Ovary (tissue), 9 donors: Measurements from ENCODE around the gene KMT2B. TPM values are rescaled to one million over a fixed set of nuclear protein-coding genes. Genes with fewer than 3 reads are reported as not detected.

Source experiments
- DNase-seq, 5 donors: peaks; one replicate each; pipeline ENCODE4 v3.0.0-alpha.2; 2019 to 2020
- H3K27ac ChIP-seq, 2 donors: fragments of 200-600 bp; one replicate each; pipeline versions ENCODE4 v1.5.1 to v1.8.0; 2019 to 2022
- H3K27me3 ChIP-seq: fragments of 200-600 bp; one replicate; pipeline ENCODE4 v1.8.0; 2022
- H3K36me3 ChIP-seq: fragments of 200-600 bp; sonication (generic); one replicate; pipeline ENCODE4 v1.5.1; 2019
- H3K4me1 ChIP-seq: one replicate; pipeline ENCODE4 v1.8.1; 2013; ENCODE audit warnings: mild to moderate bottlenecking, moderate library complexity; ENCODE audit not compliant: insufficient read depth
- H3K4me3 ChIP-seq: fragments of 200-600 bp; sonication (generic); one replicate; pipeline ENCODE4 v1.5.1; 2017
- H3K9me3 ChIP-seq, 2 donors: fragments of 200-600 bp in 1 of 2; sonication (generic) in 1 of 2; one replicate each; pipeline versions ENCODE4 v1.5.1 to v1.8.1; 2013 to 2019; ENCODE audit warnings: mild to moderate bottlenecking in 1 of 2, moderate library complexity in 1 of 2
- EP300 ChIP-seq: sonication (generic); formaldehyde crosslinking; IDR thresholded peaks from one replicate; pipeline ENCODE4 v1.6.1; 2017; ENCODE audit warnings: antibody characterized with exemption
- POLR2A ChIP-seq: fragments of 450-650 bp; IDR thresholded peaks from one replicate; pipeline ENCODE4 v1.6.1; 2017; ENCODE audit warnings: antibody characterized with exemption, mild to moderate bottlenecking, moderate library complexity
- WGBS, 3 donors: extraction: QIAGEN DNeasy Blood & Tissue Kit in 1 of 3; methylation state at CpG; one replicate each; pipeline versions ENCODE4 v1.1.5 to v1.1.7; 2013 to 2017; 5-methylcytosine and 5-hydroxymethylcytosine counted together
- intact Hi-C, 4 donors: fragments of 100-400 bp; cut with DNase I; formaldehyde crosslinking; loops; one replicate each; pipeline versions ENCODE4 v1.11.0 to v1.15.1; 2022 to 2023
- polyA plus RNA-seq, 2 donors: library from polyadenylated mRNA; stranded (reverse); fragments of 200-250 nt in 1 of 2; fragments of 350-450 nt in 1 of 2; fragmentation: Illumina TruSeq in 1 of 2; extraction: RNeasy Lipid Tissue Mini Kit (QIAGEN cat#74804) in 1 of 2; gene quantifications; one replicate each; pipeline ENCODE4 v1.2.3, GENCODE V29; 2013 to 2014
- total RNA-seq, 7 donors: library from RNA; depleted of rRNA in 2 of 7; stranded (reverse); fragments of >200 nt in 2 of 7; fragmentation: NEBNext Ultra II Directional in 3 of 7; extraction: Animal tissue kit (Norgen Biotek cat#: 25700) in 3 of 7; gene quantifications; one replicate each; pipeline versions ENCODE4 v1.1.0 to v1.2.4, GENCODE V29; 2016 to 2023
- TF ChIP-seq, protein P1 (sequence below), 3 donors: fragments of 450-650 bp in 2 of 3; fragments of 200-600 bp in 1 of 3; IDR thresholded peaks; one replicate each; pipeline versions ENCODE4 v1.5.1 to v1.8.0; 2016 to 2022; ENCODE audit warnings: antibody characterized with exemption in 3 of 3, mild to moderate bottlenecking in 1 of 3
- donor health status: DM: no; HTN: no; CAD: no; lungs with moderate emphysema.
- donor health status: DM: no; HTN: no; CAD: no.
- donor health status: Bipolar disorder and iron deficiency.
- donor health status: DM: yes; HTN: yes; CAD: no.
- donor health status: DM: no; HTN: no; CAD: no.
- donor health status: DM: yes; HTN: yes; CAD: no.

KMT2B gene
- total and polyA plus RNA-seq, 9 donors = 8.8 to 53.7 (median 34.1) TPM

DNA sequence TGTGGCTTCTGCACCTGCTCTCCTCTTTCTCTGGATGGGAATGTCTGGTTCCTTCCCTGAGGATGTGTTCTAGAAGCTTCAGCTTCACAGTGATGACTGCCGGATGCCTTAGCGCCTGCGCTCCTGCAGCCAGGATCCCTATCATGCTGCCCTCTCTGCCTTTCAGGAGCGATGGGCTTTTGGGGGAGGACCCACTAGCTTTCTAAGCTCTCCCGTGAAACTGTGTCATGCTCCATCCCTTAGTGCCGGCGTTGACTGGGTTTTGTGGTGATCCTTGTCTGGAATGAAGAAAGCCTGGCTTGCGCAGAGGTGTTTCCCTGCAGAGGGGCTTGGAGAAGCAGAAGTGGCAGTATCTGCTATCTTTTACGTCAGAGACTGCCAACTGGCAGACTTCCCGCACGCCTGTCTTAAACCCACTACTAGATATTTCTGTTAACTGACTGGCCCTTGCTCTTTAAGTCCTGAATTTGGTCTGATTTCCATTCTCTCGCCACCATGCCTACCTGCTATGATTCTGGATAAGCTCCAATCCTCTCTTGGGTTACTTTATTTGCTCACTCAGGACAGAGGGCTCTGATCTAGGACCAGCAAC lies 3.8 kb upstream of the KMT2B start:
- 73 to 85% (median 74%) methylated on average over 12 of the region's 12 CpGs for whole genome bisulfite sequencing, 3 donors
- intact Hi-C loops = loop anchor here in 2 of 4 donors (2.0 to 10.0 kb wide), 2 partner anchors 17 to 101 kb away; partner anchors contain the start of gene PRODH2 (in 1 of the 2)
- H3K9me3 ChIP-seq = no peaks in the 10 kb centered on the region
- peaks cover 9% of the 10 kb centered on the region for H3K4me1 ChIP-seq
- H3K27ac ChIP-seq = no peak overlapping the region
- DNase-seq = no peak
- H3K27me3 ChIP-seq = no peaks in the 10 kb centered on the region
- no peak for TF ChIP-seq POLR2A
- H3K36me3 ChIP-seq = no peaks in the 10 kb centered on the region
- no peak overlapping the region for H3K4me3 ChIP-seq

DNA sequence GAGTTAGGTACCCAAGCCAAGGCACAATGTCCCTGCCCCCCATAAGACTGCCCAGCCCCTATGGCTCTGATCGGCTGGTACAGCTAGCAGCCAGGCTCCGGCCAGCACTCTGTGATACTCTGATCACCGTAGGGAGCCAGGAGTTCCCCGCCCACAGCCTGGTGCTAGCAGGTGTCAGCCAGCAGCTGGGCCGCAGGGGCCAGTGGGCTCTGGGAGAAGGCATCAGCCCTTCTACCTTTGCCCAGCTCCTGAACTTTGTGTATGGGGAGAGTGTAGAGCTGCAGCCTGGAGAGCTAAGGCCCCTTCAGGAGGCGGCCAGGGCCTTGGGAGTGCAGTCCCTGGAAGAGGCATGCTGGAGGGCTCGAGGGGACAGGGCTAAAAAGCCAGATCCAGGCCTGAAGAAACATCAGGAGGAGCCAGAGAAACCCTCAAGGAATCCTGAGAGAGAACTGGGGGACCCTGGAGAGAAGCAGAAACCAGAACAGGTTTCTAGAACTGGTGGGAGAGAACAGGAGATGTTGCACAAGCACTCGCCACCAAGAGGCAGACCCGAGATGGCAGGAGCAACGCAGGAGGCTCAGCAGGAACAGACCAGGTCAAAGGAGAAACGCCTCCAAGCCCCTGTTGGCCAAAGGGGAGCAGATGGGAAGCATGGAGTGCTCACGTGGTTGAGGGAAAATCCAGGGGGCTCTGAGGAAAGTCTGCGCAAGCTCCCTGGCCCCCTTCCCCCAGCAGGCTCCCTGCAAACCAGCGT lies 3.0 kb upstream of the KMT2B start:
- Histone ChIP-seq H3K36me3 (no peaks in the 10 kb centered on the region), H3K27ac (no peak overlapping the region), H3K9me3 (no peaks in the 10 kb centered on the region), H3K4me1 (peaks cover 10% of the 10 kb centered on the region), H3K27me3 (no peaks in the 10 kb centered on the region), H3K4me3 (no peak overlapping the region)
- TF ChIP-seq POLR2A (no peak), EP300 (no peak)
- TF ChIP-seq, protein P1, sequence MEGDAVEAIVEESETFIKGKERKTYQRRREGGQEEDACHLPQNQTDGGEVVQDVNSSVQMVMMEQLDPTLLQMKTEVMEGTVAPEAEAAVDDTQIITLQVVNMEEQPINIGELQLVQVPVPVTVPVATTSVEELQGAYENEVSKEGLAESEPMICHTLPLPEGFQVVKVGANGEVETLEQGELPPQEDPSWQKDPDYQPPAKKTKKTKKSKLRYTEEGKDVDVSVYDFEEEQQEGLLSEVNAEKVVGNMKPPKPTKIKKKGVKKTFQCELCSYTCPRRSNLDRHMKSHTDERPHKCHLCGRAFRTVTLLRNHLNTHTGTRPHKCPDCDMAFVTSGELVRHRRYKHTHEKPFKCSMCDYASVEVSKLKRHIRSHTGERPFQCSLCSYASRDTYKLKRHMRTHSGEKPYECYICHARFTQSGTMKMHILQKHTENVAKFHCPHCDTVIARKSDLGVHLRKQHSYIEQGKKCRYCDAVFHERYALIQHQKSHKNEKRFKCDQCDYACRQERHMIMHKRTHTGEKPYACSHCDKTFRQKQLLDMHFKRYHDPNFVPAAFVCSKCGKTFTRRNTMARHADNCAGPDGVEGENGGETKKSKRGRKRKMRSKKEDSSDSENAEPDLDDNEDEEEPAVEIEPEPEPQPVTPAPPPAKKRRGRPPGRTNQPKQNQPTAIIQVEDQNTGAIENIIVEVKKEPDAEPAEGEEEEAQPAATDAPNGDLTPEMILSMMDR (IDR thresholded peaks at IDR 0.05) = no peak
- intact Hi-C loops = loop anchor here in 3 of 4 donors (2.0 to 10.0 kb wide), 3 partner anchors 18 to 167 kb away; partner anchors contain the start of genes TMEM147 (in 2 of the 3) and PRODH2 (in 1 of the 3)
- 72 to 79% (median 73%) methylated on average over 12 to 14 of the region's 14 CpGs for WGBS, 3 donors
- peak in 1 of 5 donors; percentile 24 for DNase-seq

DNA sequence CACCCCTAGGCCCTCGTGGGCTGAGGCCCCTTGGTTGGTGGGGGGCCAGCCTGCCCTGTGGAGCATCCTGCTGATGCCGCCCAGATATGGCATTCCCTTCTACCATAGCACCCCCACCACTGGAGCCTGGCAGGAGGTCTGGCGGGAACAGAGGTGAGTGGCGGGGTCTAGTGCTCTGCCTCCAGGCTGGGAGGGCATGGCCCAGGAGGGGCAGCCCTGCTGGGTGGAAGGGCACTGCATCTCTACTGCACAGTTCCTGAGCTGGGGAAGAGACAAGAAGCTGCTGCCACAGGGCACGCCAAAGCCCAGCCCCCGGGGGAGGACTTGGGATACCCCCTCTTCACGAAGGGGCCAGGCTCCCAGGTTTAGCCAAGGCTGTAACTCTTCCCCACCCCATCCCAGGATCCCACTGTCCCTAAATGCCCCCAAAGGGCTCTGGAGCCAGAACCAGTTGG lies 2.4 kb upstream of the KMT2B start:
- peak in 2 of 5 donors; percentile 24 to 40 for DNase-seq
- TF ChIP-seq EP300 (no peak), POLR2A (no peak)
- TF ChIP-seq, protein P1 (IDR thresholded peaks at IDR 0.05) = no peak
- H3K4me1 ChIP-seq = peaks cover 10% of the 10 kb centered on the region
- no peaks in the 10 kb centered on the region for H3K9me3 ChIP-seq
- intact Hi-C loops = loop anchor here in 3 of 4 donors (2.0 to 10.0 kb wide), 3 partner anchors 19 to 168 kb away; partner anchors contain the start of genes TMEM147 (in 2 of the 3) and PRODH2 (in 1 of the 3)
- no peak overlapping the region for H3K27ac ChIP-seq
- H3K36me3 ChIP-seq = no peaks in the 10 kb centered on the region
- no peak overlapping the region for H3K4me3 ChIP-seq
- 64 to 72% (median 71%) methylated on average over 7 of the region's 7 CpGs for WGBS, 3 donors
- no peaks in the 10 kb centered on the region for H3K27me3 ChIP-seq

DNA sequence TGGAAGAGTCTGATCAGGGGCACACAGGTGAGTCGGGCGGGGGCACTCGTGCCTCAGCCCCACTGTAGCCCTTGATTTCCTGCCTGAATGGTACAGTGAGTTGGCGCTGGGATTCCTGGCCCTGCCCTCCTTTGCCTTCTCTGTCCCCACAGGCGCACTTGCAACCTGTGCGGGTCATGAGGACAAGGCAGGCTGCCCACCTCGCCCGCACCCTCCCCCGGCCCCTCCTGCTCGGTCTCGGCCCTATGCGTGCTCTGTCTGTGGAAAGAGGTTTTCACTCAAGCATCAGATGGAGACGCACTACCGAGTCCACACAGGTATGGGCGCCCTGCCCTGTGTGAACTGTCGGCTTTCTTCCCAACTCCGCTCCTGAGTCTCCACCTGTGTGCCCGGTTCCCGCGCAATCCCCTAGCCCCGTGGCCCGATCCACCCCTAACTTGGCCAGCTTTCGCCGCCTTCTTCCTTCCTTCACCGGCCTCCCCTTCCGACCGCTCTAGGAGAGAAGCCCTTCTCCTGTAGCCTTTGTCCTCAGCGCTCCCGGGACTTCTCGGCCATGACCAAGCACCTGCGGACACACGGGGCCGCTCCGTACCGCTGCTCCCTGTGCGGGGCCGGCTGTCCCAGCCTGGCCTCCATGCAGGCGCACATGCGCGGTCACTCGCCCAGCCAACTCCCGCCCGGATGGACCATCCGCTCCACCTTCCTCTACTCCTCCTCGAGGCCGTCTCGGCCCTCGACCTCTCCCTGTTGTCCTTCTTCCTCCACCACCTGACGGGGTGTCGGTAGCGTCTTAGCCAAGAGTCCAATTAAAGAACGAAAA lies 1.6 kb upstream of the KMT2B start:
- peak; percentile 67 to 82 (median 72) for DNase-seq
- TF ChIP-seq POLR2A (no peak), EP300 (no peak)
- TF ChIP-seq, protein P1 (IDR thresholded peaks at IDR 0.05) = no peak
- 2 to 3% (median 3%) methylated on average over 52 of the region's 52 CpGs for WGBS, 3 donors
- intact Hi-C loops = loop anchor here (2.0 to 10.0 kb wide), 5 partner anchors 19 to 169 kb away; partner anchors contain the start of genes TMEM147 (in 2 of the 4), HSPB6 (in 1 of the 4) and PRODH2 (in 1 of the 4)
- H3K9me3 ChIP-seq = no peaks in the 10 kb centered on the region
- H3K36me3 ChIP-seq = no peaks in the 10 kb centered on the region
- peak overlapping the region; percentile 85 to 96 for H3K27ac ChIP-seq
- peak overlapping the region; percentile 84 for H3K4me3 ChIP-seq
- no peaks in the 10 kb centered on the region for H3K27me3 ChIP-seq
- H3K4me1 ChIP-seq = peaks cover 10% of the 10 kb centered on the region
